HG02763 (cell line): ENCODE results near the gene KRT6B.
"Not testable (repeated sequence)": the region's sequence is repeated elsewhere in the genome, so short reads cannot be mapped to it uniquely, and the experiment has no call there.

Experiments used
- ATAC-seq: cut with Tn5 transposase; IDR thresholded peaks from one replicate; pipeline ENCODE4 v1.9.1; 2021; ENCODE audit warnings: mild to moderate bottlenecking, moderate library complexity; ENCODE audit not compliant: unreplicated experiment

The KRT6B gene

DNA sequence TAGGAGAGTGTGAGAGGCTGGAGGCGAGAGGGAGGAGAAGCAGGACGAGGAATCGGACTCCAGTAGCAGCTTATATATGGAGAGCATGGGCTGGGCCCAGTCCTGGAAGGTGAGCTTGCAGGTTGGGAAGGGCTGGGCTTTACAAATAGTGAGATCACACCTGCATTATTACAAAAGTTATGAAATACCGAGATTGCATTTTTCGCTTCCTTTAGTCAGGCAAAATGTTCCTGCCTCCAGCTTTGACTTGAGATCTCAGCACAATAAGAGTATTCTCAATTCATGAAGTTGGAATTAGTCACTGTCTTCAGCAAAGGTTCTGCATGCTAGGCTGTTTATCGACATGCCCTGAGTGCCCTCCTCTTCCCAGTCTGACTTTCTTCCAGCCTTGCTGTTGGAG is at the start of gene KRT6B:
Gene KRT6B (minus strand): TSS at position 46 of the 400 bp plus-strand sequence. CDS start 68 bp downstream, outside the sequence.
- no peak for ATAC-seq

DNA sequence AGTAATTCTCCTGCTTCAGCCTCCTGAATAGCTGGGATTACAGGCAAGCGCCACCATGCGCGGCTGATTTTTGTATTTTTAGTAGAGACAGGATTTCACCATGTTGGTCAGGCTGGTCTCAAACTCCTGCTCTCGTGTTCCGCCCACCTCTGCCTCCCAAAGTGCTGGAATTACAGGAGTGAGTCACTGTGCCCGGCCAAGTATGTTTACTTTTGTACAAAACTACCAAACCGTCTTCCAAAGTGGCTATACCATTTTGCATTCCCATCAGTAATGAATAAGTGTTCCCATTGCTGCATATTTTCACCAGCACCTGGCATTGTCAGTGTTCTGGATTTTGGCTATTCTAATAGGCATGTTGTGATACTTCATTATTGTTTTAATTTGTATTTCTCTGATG is 49.5 kb upstream of the KRT6B start:
- ATAC-seq, result no peak

DNA sequence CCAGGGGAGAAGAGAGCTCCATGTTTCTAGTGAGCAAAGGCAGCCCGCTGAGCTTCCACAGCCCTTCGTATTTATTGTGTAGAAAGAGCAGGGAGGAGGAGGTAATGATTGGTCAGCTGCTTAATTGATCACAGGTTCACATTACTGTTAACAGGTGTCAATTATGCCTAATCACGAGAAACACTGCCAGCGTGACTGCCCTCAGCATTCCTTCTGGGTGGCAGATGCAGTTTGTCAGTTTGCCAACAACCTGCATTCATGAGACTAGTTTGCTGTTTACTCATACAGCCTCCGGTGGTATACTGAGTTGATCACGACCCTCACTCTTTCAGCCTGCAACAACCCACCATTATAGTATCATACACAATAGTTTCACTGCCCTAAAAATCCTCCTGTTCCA is 48.6 kb upstream of the KRT6B start:
- not testable (repeated sequence) for ATAC-seq

DNA sequence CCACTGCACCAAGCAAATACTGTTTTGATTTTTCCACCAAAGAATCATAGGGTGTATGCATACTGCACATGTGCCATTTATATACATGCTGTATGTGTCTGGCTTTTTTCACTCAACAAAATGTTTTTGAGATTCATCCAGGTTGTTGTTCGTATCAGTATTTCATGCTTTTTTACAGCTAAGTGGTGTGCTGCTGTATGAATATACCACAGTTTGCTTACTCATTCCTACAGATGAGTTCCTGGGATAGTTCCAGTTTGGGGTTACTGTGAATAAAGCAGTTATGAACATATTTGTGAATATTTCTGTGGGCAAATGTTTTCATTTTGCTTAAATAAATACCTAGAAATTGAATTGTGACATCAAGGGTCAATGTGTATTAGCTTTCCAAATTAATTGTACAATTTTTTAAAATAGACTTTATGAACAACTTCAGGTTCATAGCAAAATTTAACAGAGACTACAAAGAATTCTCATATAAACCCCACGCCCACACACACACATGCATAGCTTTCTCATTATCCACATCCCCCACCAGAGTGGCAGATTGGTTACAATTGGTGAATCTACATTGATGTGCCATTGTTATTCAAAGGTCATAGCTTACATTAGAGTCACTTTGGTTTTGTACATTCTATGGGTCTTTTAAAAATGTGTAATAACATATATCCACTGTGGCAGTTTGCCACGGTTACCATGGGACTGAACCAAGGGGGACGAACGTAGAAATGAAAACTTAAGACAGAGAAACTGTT is 48.0 kb upstream of the KRT6B start:
- no peak for ATAC-seq

DNA sequence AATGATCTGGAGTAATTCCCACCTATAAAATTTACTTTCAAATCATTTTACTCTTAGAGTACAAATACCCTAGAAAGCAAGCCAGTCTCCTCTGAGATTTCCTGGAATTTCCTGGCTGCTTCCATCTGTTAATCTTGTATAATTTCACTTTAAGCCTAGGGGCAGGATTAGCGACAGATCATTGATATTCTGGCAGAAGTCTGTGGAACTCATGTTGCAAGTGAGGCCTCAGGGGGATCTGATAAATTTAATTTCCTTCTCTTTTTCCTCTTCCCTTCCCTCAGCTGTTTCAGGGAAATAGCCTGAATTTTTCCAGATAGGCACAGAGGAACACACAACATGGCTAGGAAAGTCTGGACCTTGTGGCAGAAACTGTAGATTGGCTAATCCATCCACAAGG is 47.0 kb upstream of the KRT6B start:
- ATAC-seq, result no peak

DNA sequence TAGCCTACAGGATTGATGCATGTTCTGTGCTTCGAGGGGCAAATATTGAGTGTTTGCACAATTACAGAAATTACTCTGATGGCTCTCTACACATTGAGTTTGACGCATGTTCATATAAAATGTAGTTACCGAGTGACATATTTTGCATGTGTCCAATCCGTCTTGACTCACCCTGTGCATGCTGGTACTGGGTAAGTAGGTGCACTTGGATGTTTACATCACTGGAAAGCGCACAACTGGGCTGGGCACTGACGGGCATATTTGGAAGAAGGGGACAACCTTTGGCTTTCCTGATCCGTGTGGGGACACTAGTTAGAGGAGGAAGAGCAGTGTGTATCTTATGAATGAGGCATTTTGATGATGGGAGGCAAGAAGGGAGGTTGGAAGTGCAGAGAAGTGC is 46.0 kb upstream of the KRT6B start:
- ATAC-seq, result no peak

DNA sequence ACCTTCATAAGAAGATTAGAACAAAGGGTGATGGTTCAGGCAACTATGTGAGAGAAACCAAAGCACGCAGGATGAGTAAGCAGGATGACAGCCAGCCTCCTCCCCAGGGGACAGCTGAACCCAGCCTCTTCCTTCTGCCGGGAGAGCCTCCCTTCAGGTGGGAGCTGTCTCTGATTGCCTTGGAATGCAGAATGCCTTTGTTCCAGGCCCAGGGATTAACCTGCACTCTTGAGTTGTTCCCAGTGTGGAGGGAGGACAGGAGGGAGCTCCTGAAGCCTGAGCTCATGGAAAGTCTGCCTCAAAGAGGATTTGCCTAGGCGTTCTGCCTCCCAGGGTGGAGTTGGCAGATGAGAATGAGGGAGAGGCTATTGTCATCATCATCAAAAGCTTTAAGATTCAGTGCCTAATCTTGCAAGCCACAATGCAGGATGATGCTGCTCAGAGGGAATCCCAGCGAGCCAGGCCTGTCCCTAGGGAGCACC is 44.7 kb upstream of the KRT6B start:
- no peak for ATAC-seq

DNA sequence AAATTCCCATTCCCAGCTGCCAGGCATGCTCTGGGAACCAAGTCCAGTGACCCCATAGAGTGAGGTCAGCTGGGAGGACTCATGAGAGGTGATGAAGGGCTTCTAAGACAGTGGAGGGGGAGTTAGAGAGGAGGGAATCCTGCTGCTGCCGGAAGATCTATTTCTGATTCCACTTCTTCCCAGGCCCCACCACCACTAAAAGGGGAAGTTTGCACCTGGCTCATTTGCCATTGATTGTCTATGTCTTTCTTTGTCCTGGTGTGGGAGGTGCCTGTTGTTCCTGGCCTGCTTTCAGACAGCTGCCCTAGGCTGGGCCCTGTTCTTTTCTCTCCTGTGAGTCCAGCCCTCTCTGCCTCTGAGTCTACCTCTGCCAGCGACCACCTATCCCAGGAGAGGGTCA is 44.1 kb upstream of the KRT6B start:
- no peak for ATAC-seq

DNA sequence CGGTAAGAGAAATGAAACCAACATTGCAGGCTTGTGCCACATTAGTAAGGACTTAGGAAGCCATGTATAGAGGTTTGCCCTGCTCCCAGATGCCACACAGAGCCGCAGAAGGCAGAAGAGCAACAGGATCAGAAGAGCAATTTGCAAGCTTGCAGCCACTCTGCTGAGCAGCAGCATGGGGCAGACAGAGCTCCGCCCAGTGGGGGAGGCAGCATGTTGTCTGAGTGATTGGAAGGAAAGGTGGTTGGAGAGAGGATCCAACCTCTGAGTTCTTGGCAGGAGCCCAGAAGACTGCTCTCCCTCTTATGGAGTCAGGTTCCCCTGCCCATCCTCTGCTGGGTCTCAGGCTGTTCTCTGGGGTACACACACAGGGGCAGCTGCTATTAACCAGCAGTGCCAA is 43.4 kb upstream of the KRT6B start:
- ATAC-seq, result no peak

DNA sequence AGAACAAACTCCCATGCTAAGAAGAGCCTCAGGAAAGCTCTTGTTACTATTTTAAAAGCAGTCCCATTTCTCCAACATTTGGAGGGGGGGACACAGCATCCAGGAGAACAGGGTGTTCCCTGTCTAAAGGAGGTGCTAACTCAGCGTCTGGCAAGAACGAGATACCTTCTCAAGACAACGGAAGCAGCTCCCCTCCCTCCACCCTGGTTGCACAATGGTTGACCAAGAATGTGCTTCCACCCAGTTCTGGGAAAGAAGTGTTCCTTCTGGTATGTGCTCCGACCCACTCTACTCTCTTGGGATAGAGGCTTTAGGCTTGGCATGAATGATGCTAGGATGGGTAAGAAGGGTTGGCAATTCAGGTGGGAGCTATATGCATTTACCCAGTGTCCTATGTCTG is 42.6 kb upstream of the KRT6B start:
- ATAC-seq, result no peak

DNA sequence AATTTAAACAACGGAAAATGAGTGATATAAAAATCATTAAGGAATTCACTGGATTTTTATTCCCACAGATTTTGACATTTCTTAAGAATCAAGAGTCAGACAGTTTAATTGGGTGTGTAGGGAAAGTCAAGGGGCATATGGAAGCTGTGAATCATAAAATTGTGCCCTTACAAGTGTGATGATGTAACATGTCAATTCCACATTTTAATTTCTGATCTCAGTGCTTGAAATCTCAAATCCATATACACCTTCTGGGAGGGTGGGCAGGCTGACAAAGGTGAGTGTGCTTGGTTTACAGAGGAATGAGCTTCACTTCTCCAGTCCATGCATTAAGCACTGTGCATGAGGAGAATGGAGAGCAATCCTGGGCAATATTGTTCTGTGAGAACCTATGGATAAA is 42.2 kb upstream of the KRT6B start:
- ATAC-seq, result no peak

DNA sequence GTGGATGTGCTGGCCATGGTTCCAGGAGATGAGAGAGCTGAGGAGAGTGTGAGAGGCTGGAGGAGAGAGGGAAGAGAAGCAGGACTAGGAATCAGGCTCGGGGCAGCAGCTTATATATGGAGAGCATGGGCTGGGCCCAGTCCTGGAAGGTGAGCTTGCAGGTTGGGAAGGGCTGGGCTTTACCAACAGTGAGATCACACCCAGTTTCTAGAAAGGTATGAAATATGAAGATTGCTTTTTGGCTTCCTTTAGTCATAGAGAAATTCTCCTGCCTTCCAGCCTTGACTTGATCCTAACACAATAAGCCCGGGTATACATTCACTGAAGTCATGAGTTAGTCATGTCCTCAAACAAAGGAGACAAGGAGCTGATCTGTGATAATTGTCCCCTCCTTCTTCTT is 41.2 kb upstream of the KRT6B start, which contains the start of gene KRT6A:
Gene KRT6A (minus strand): TSS at position 86 of the 400 bp plus-strand sequence. CDS start 69 bp downstream, at position 17.
- ATAC-seq, result no peak

DNA sequence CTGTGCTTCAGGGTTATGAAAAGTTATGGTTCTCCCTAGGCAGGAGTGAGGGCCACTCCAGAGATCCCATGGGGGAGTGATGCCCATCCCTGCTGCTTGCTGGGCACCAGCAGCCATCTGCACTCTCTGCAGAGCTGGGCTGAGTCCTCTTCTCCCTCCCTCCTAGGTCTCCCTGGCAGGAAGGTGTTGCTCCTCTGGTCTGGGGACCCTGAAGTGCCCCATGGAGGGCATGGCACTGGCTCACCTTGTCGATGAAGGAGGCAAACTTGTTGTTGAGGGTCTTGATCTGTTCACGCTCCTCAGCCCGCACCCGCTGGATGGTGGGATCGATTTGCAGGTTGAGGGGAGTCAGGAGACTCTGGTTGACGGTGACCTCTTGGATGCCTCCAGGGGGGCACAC is 40.5 kb upstream of the KRT6B start:
- ATAC-seq, result not testable (repeated sequence)

DNA sequence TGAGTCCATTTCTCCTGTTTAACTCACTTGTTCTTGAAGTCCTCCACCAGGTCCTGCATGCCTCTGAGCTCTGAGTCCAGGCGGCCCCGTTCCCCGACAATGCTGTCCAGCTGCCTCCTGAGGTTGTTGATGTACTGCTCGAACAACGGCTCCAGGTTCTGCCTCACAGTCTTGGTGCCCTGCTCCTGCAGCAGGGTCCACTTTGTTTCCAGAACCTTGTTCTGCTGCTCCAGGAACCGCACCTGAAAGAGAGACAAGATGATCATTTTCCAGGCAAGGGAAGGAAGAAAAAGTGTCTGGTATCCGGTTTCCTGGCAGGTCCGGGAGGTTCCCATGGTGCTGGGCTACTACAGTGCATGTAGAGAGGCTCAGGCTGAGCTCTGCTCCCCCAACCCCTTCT is 39.5 kb upstream of the KRT6B start:
- not testable (repeated sequence) for ATAC-seq

DNA sequence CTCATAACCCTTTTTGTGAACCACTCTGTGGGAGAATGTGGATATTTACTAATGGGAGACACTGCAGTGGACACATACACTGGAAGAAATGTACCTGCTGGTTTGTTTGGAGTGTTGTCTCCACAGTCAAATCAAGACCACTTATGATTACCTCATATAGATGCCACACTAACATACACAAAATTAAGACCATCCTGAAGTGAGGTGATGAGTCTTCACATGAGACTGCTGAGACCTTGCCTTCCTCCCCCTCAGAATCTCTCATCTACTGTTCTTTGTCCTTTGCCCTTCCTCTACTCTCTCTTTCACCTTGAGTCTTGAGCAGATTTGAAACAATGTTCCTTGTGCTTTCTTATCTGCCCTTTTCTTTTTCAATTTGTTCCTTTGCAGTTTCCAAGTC is 36.8 kb upstream of the KRT6B start:
- ATAC-seq, result no peak

DNA sequence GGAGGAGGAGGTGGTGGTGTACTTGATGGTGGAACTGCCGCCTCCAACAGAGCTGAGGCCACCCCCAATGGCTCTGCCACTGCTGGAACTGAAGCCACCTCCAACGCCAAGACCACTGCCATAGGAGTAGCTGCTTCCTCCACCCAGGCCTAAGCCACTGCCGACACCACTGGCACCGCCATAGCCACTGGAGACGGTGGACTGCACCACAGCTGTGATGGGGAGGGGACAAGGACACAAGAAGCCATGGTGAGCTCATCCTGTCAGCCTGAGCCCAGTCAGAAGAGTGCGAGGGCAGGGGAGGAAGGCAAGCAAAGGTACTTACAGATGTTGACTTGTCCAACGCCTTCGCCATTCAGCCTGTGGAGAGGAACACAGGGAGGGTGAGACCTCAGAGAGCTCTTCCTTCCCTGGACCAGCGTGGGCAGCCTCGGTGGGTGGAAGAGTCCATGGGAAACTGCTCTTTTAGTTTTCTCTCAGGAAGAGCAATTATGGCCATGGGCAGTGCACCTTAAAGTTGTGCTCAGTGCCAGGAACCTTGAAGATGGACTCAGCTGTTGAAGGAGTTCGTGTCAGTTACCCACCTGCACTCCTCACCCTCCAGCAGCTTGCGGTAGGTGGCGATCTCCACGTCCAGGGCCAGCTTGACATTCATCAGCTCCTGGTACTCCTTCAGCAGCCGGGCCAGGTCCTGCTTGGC is 35.9 kb upstream of the KRT6B start:
- not testable (repeated sequence) for ATAC-seq

DNA sequence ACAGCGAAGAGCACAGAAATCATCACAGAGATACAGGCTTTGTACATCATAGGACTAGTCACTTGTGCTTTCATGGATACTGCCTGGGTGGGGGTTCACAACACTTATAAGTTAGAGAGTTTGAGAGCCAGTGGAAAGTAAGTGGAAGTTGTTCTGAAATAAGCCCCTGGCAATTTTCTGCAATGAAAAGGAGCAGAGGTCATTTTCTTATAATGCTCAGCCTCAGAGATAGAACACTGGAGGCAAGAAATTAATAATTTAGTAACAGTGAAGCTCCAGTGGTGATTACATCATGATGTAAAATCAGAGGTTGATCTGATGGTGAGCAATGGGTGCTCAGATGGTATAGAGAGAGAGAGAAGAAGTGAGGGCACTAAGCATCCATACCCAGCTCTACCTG is 35.3 kb upstream of the KRT6B start:
- ATAC-seq, result no peak

DNA sequence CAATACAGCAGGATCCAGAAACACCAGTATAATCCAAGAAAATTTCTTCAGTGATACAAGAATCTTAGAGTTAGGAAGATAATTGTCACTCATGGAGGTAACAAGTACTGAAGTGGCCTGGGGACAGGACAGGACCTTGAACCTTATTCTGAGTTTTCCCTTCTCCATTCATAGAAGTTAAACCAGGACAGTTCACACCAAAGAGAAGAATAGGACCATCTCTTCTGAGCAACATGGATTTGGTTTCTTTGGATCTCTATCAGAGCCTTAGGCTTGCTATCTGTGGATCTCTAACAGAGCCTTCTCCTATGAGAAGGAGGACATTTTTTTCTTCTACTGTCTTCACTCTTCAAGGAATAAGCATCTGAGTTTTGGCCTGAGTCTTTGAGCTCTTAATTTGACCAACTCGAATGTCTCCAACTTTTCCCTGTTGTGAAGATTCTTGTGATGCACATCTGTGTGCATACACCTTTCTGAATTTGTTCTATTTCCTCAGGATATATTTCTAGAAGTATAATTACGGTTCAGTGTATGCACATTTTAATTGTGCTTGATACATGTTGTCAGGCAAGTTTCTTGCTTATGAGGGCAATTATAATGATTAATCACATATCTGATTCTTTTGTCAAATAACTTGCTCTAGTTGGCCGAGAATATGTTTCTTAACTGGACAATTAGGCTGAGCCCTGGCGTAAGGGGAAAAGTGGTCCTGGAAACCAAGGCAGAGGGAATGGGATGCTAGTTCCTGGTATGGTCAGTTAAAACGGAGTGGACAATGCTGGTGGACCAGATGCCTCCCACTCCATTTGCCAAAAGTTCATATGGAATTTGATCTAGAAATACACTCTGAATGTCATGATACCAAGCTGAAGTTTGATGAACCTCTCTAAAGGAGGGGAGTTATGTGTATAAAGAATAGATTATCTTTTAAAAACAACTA is 34.5 kb upstream of the KRT6B start:
- ATAC-seq, result no peak

DNA sequence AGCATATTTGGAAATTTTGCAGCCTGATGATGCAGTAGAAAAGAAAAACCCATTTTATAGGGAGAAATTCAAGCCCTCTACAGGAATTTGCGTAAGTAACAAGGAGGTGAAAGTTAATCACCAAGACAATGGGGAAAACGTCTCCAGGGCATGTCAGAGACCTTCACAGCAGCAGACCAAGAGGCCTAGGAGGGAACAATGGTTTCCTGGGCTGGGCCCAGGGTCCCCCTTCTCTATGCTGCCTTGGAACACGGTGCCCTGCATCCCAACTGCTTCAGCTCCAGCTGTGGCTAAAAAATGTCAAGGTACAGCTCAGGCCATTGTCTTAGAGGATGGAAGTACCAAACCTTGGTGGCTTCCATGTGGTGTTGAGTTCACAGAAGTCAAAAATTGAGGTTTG is 28.1 kb upstream of the KRT6B start:
- no peak for ATAC-seq

DNA sequence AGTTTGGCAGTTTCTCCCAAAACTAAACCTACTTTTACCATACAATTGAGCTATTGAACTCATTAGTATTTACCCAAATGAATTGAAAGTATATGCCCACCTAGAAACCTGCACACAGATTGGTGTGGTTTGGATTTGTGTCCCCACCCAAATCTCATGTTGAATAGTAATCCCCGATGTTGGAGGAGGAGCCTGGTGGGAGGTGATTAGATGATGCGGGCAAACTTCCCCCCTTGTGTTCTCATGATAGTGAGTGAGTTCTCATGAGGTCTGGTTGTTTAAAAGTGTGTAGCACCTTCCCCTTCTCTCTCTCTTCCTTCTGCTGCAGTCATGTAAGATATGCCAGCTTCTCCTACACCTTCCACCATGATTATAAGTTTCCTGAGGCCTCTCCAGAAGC is 25.7 kb upstream of the KRT6B start:
- no peak for ATAC-seq

DNA sequence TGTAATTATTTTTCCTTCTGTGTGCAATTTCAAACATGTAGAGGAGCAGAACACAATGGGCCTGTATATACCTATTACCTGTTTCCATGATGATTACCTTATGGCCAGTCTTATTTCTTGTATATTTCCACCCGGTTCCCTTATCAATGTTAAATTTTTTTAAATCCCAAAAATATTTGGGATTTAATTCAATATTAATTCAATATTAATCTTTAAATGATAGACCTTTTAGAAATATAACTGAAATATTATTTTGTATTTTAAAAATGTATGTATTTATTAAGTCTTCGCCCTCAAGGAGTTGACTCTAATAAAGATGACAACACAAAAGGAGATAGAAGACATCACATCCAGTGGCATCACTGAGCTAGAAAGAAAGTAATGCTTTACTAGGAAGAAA is 22.3 kb upstream of the KRT6B start:
- no peak for ATAC-seq
